A549 (cell line): ENCODE results near the gene HLA-DMA. TPM values are rescaled to one million over a fixed set of nuclear protein-coding genes. Genes with fewer than 3 reads are reported as not detected.

Source experiments
- ATAC-seq, 2 experiments: fragments of 200-7000 bp in 1 of 2; fragments of >200 bp in 1 of 2; cut with Nextera tagmentation in 1 of 2; cut with Tn5 transposase in 1 of 2; 3 replicates each; pipeline versions ENCODE4 v1.8.0 to v1.9.1; 2018 to 2020; ENCODE audit warnings: mild to moderate bottlenecking in 1 of 2, moderate library complexity in 1 of 2
- CTCF ChIA-PET: fragments of 300-600 bp; sonication (Branson Sonifier 250); formaldehyde crosslinking; extraction: SDS; loops from one replicate; lab custom pipeline; 2021; ENCODE audit warnings: antibody characterized with exemption, inconsistent platforms; lab: Yijun Ruan, JAX
- POLR2A ChIA-PET: fragments of 350-600 bp; formaldehyde crosslinking; extraction: SDS; loops from one replicate; lab custom pipeline; 2021; ENCODE audit warnings: antibody characterized with exemption, inconsistent platforms; lab: Yijun Ruan, JAX
- DNase-seq, 2 experiments: peaks; one replicate each; pipeline versions ENCODE4 v3.0.0 to v3.0.0-alpha.2; 2011 to 2016; ENCODE audit warnings: low read depth in 1 of 2, low spot score in 1 of 2
- FAIRE-seq: peaks from 2 replicates; lab custom pipeline; 2011; peaks lifted over from hg19 to GRCh38; lab: Jason Lieb, UNC
- H3K27ac ChIP-seq, 2 experiments: fragments of >200 bp; sonication (Bioruptor Twin); formaldehyde crosslinking; 3 replicates each; pipeline ENCODE4 v1.5.1; 2016 to 2017
- H3K4me1 ChIP-seq: fragments of >200 bp; sonication (Bioruptor Twin); formaldehyde crosslinking; 3 replicates; pipeline ENCODE4 v1.6.1; 2016
- H3K4me2 ChIP-seq: fragments of >200 bp; sonication (Bioruptor Twin); formaldehyde crosslinking; 3 replicates; pipeline ENCODE4 v1.6.1; 2016
- H3K4me3 ChIP-seq: fragments of >200 bp; sonication (Bioruptor Twin); formaldehyde crosslinking; 3 replicates; pipeline ENCODE4 v1.5.1; 2016
- H3K9me3 ChIP-seq: fragments of >200 bp; sonication (Bioruptor Twin); formaldehyde crosslinking; 3 replicates; pipeline ENCODE4 v1.6.1; 2016
- CBX2 ChIP-seq: fragments of 200-600 bp; sonication (generic); IDR thresholded peaks from 2 replicates; pipeline ENCODE4 v1.6.1; 2016; ENCODE audit warnings: low read depth, mild to moderate bottlenecking, borderline replicate concordance
- CHD2 ChIP-seq: fragments of 150-350 bp; IDR thresholded peaks from 2 replicates; pipeline ENCODE4 v1.6.1; 2014; ENCODE audit warnings: low read length; ENCODE audit not compliant: partially characterized antibody
- EP300 ChIP-seq, 2 experiments: fragments of >200 bp; sonication (Bioruptor Twin); formaldehyde crosslinking; IDR thresholded peaks; 2 replicates in 1 of 2; 3 replicates in 1 of 2; pipeline ENCODE4 v1.6.1; 2016 to 2017
- FOSB ChIP-seq: fragments of 250-450 bp; sonication (Bioruptor Pico); IDR thresholded peaks from 2 replicates; pipeline ENCODE4 v1.5.0; 2020; ENCODE audit warnings: mild to moderate bottlenecking, moderate library complexity
- FOSL2 ChIP-seq, 2 experiments: fragments of 450-650 bp in 1 of 2; fragments of >200 bp in 1 of 2; sonication (Bioruptor Twin) in 1 of 2; formaldehyde crosslinking; IDR thresholded peaks; 2 replicates each; pipeline versions ENCODE4 v1.5.0 to v1.6.1; 2016 to 2020; ENCODE audit warnings: mild to moderate bottlenecking in 1 of 2, moderate library complexity in 1 of 2
- HDAC2 ChIP-seq: fragments of 200-600 bp; sonication (generic); IDR thresholded peaks from 2 replicates; pipeline ENCODE4 v1.6.1; 2016
- HEYL ChIP-seq: fragments of 250-450 bp; sonication (Bioruptor Pico); IDR thresholded peaks from 2 replicates; pipeline ENCODE4 v1.8.0; 2021; ENCODE audit warnings: mild to moderate bottlenecking, moderate library complexity
- HOXA7 ChIP-seq: fragments of 250-450 bp; sonication (Bioruptor Pico); IDR thresholded peaks from 2 replicates; pipeline ENCODE4 v1.5.0; 2020; ENCODE audit warnings: mild to moderate bottlenecking, moderate library complexity
- JUN ChIP-seq, 2 experiments: fragments of >200 bp; sonication (Bioruptor Twin); formaldehyde crosslinking; IDR thresholded peaks; 2 replicates in 1 of 2; 3 replicates in 1 of 2; pipeline ENCODE4 v1.6.1; 2016 to 2017
- JUNB ChIP-seq: fragments of >200 bp; sonication (Bioruptor Twin); formaldehyde crosslinking; IDR thresholded peaks from 2 replicates; pipeline ENCODE4 v1.6.1; 2016
- MAFK ChIP-seq: fragments of 450-650 bp; IDR thresholded peaks from 2 replicates; pipeline ENCODE4 v1.6.1; 2014; ENCODE audit not compliant: partially characterized antibody
- MAZ ChIP-seq: fragments of 150-350 bp; IDR thresholded peaks from 2 replicates; pipeline ENCODE4 v1.6.1; 2014; ENCODE audit warnings: antibody characterized with exemption, low read depth, low read length, borderline replicate concordance
- NFE2L2 ChIP-seq: fragments of 150-350 bp; conservative IDR thresholded peaks from 2 replicates; pipeline ENCODE4 v1.6.1; 2014; ENCODE audit warnings: low read length
- PHF8 ChIP-seq: fragments of 200-600 bp; sonication (generic); IDR thresholded peaks from 2 replicates; pipeline ENCODE4 v1.6.1; 2016; ENCODE audit warnings: low read depth, mild to moderate bottlenecking, antibody characterized with exemption, moderate library complexity, borderline replicate concordance
- RARB ChIP-seq: fragments of 250-450 bp; sonication (Bioruptor Pico); IDR thresholded peaks from 2 replicates; pipeline ENCODE4 v1.8.0; 2021; ENCODE audit warnings: mild to moderate bottlenecking, moderate library complexity
- SMC3 ChIP-seq: fragments of >200 bp; sonication (Bioruptor Twin); formaldehyde crosslinking; IDR thresholded peaks from 3 replicates; pipeline ENCODE4 v1.6.1; 2018; ENCODE audit warnings: inconsistent platforms
- TFCP2L1 ChIP-seq: fragments of 250-450 bp; sonication (Bioruptor Pico); IDR thresholded peaks from 2 replicates; pipeline ENCODE4 v1.5.0; 2021; ENCODE audit warnings: mild to moderate bottlenecking
- TP53 ChIP-seq: fragments of 250-450 bp; sonication (Bioruptor Pico); IDR thresholded peaks from 2 replicates; pipeline ENCODE4 v1.5.0; 2021; ENCODE audit warnings: mild to moderate bottlenecking, moderate library complexity
- ZFP36 ChIP-seq: fragments of 450-650 bp; IDR thresholded peaks from 2 replicates; pipeline ENCODE4 v1.6.1; 2014; ENCODE audit warnings: borderline replicate concordance; ENCODE audit not compliant: partially characterized antibody
- ZSCAN20 ChIP-seq: fragments of 250-450 bp; sonication (Bioruptor Pico); IDR thresholded peaks from 2 replicates; pipeline ENCODE4 v1.8.0; 2022; ENCODE audit warnings: mild to moderate bottlenecking, moderate library complexity
- WGBS: methylation state at CpG from one replicate; pipeline ENCODE4 v1.1.6; 2017; ENCODE audit errors: missing lambda C conversion rate; 5-methylcytosine and 5-hydroxymethylcytosine counted together
- polyA plus RNA-seq, 4 experiments: library from polyadenylated mRNA; depleted of rRNA in 3 of 4; stranded (reverse); fragments of >200 nt; fragmentation: RNase III in 1 of 4; extraction: RNeasy Plus Mini Kit Qiagen cat#74134 plus additional on column Dnase treatment in 1 of 4; gene quantifications; 2 replicates in 3 of 4; 3 replicates in 1 of 4; pipeline ENCODE4 v1.2.3, GENCODE V29; 2011 to 2017
- TF ChIP-seq, protein P1 (sequence below): IDR thresholded peaks from 2 replicates; pipeline ENCODE4 v1.6.1; 2012
- TF ChIP-seq, protein P2 (sequence below): fragments of >200 bp; sonication (Bioruptor Twin); formaldehyde crosslinking; IDR thresholded peaks from 3 replicates; pipeline ENCODE4 v1.6.1; 2016
- TF ChIP-seq, protein P3 (sequence below): fragments of 250-450 bp; sonication (Bioruptor Pico); IDR thresholded peaks from 2 replicates; pipeline ENCODE4 v1.5.0; 2020; ENCODE audit warnings: low read depth, mild to moderate bottlenecking, moderate library complexity
- TF ChIP-seq, protein P4 (sequence below): IDR thresholded peaks from 2 replicates; pipeline ENCODE4 v1.6.1; 2012; ENCODE audit warnings: low read depth, borderline replicate concordance
- TF ChIP-seq, protein P5 (sequence below): fragments of >200 bp; sonication (Bioruptor Twin); formaldehyde crosslinking; IDR thresholded peaks from 2 replicates; pipeline ENCODE4 v1.6.1; 2016

The HLA-DMA gene
- polyA plus RNA-seq, 2 of the 4 experiments (the other 2 are of a cell fraction) = 2.5 to 5.6 TPM

DNA sequence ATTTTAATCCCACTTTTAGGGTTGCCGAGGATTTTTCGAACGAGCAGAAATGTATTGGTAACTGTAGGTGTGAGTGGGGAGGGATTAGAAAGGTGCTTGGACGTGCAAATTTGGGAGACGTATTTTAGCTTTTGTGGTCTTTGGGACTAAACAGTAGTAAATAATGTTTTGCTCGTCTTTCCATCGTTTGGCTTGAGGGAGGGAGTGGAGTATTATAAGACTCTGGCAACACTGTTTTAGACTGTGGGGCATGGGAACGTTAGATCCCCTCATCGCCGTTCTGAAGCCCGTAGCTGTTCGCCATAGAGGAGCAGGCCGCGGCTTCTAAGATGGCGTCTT is 18.3 kb upstream of the HLA-DMA start:
- no peak for FAIRE-seq
- ATAC-seq = no peak
- ChIA-PET CTCF (interaction anchor here (0.8 to 4.8 kb wide), 5 partner anchors 9 to 277 kb away, joined by 3 to 52 read pairs (median 5); partner anchors contain the start of gene HLA-DMA), POLR2A (interaction anchor here (0.7 to 5.0 kb wide), 20 partner anchors 8 to 843 kb away, joined by 4 to 127 read pairs (median 8); partner anchors contain the start of genes ATF6B, HLA-DMA, HLA-DMB and PSMB9)
- peak overlapping the region; percentile 95 for H3K4me2 ChIP-seq
- H3K4me1 ChIP-seq = peaks cover 22% of the 10 kb centered on the region
- no peak for DNase-seq
- 2% methylated on average over 14 of the region's 15 CpGs for WGBS
- TF ChIP-seq, protein P1, sequence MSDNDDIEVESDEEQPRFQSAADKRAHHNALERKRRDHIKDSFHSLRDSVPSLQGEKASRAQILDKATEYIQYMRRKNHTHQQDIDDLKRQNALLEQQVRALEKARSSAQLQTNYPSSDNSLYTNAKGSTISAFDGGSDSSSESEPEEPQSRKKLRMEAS = no peak
- TF ChIP-seq TFCP2L1 (CRISPR knock-in tag) (peak; percentile 1; the same call in 1 of the 2 replicates), RARB (CRISPR knock-in tag) (0 out of 2 replicates have a peak, but pooled peaks have one; percentile 17)
- H3K9me3 ChIP-seq = no peaks in the 10 kb centered on the region
- peak overlapping the region; percentile 71 for H3K4me3 ChIP-seq
- peak overlapping the region; percentile 99 to 100 for H3K27ac ChIP-seq

DNA sequence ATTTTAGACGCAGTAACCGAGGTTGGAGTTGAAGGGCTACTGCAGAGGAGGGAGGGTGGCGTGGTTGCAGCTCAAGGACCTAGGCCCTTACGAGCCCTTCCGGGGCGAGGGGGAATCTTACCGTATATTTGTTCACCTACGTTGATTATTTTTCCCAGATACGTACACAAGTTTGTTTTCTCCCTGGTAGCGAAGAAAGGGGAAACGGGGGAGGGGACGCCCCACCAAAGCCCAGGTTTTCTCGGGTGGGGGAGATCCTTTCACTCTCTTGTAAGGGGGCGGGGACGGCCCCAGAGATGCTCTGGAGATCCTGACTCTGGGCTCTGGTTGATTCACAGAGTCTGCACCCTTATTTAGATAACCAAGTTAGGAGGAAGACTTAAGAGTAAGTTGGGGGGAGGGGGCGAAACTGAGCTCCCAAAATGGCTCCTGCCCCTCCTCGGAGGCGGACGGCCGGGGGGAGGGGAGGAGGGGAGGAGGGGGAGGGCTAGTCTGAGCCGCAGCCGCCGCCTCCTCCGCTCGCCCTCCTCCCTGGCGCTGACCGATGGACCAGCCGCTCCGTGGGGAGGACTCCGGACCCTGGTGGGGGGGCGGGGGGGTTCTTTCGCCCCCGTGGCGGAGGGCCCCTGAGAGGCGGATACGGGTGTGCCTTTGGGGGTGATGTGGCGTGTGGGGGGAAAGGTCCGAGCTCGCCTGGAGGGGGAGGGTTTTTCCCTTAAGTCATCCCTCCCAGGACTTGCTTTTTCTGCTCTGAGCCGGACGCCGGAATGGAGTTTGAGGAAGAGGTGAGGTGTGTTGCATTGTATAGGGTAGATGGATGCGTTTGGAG is 17.7 kb upstream of the HLA-DMA start:
- ChIA-PET POLR2A (interaction anchor here (0.6 to 5.0 kb wide), 11 partner anchors 11 to 775 kb away, joined by 4 to 127 read pairs (median 9); partner anchors contain the start of genes PSMB9, RING1, TAP1 and TAP2), CTCF (interaction anchor here (2.2 to 4.8 kb wide), 2 partner anchors 14 to 18 kb away, joined by 7 to 52 read pairs; partner anchors contain the start of gene HLA-DMA)
- 1% methylated on average over 16 of the region's 43 CpGs for WGBS
- Histone ChIP-seq H3K9me3 (no peaks in the 10 kb centered on the region), H3K4me2 (peak overlapping the region; percentile 95), H3K4me1 (peaks cover 22% of the 10 kb centered on the region), H3K4me3 (peak overlapping the region; percentile 71), H3K27ac (peak overlapping the region; percentile 99 to 100)
- DNase-seq (peak; percentile 44 to 87), FAIRE-seq (no peak), ATAC-seq (peak; percentile 10 to 18; a peak in 4 of 6 replicates)
- TF ChIP-seq, protein P2, sequence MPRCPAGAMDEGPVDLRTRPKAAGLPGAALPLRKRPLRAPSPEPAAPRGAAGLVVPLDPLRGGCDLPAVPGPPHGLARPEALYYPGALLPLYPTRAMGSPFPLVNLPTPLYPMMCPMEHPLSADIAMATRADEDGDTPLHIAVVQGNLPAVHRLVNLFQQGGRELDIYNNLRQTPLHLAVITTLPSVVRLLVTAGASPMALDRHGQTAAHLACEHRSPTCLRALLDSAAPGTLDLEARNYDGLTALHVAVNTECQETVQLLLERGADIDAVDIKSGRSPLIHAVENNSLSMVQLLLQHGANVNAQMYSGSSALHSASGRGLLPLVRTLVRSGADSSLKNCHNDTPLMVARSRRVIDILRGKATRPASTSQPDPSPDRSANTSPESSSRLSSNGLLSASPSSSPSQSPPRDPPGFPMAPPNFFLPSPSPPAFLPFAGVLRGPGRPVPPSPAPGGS = 0 out of 3 replicates have a peak, but pooled peaks have one; percentile 6
- TF ChIP-seq ZSCAN20 (CRISPR knock-in tag) = no peak
- TF ChIP-seq CHD2 = peak; percentile 59
- no peak for TF ChIP-seq SMC3
- TF ChIP-seq HOXA7 (CRISPR knock-in tag) = 0 out of 2 replicates have a peak, but pooled peaks have one; percentile 12
- TF ChIP-seq TP53 (CRISPR knock-in tag) = 0 out of 2 replicates have a peak, but pooled peaks have one; percentile 64
- peak; percentile 15; the same call in 1 of the 2 replicates for TF ChIP-seq TFCP2L1 (CRISPR knock-in tag)

DNA sequence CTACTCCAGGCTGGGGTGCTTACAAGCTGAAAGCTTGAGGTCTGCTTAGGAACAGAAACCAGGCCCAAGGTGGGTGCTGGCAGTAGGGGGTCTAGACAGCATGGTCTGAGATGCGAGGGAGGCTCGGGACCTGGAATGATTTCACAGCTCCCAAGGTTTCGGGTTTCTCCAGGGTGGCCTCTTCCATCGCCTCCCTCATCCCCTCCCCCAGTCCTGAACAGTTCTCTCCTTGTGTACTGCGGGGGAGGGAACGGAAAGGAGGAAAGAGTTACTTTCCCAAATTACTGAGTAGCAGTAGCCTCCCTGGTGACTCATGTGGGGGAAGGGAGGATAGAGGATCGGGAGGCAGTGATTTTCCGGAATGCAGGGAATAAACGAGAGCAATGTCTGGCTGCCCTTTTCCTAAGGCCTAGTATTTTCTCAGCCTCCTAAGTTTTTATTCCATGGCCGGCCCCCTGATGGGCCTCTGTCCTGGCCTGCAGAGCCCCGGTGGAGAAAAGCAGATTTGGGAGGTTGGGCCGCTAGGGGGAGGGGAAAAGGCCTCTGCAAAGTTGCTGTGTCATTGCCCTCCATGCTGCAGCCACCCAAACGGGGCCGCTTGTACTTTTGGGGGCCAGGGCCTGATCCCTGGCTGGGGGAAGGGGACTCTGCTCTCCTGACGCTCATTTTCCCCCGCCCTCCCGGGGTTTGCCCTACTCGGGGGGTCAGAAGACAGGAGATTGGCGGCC is 17.0 kb upstream of the HLA-DMA start:
- CTCF ChIA-PET = interaction anchor here (0.7 to 4.8 kb wide), 5 partner anchors 15 to 84 kb away, joined by 3 to 52 read pairs (median 3); no protein-coding TSS in a partner anchor
- peak; percentile 44 to 91 for DNase-seq
- 0% methylated on average over 14 of the region's 19 CpGs for WGBS
- Histone ChIP-seq H3K9me3 (no peaks in the 10 kb centered on the region), H3K4me2 (peak overlapping the region; percentile 95), H3K4me1 (peaks cover 17% of the 10 kb centered on the region), H3K27ac (peak overlapping the region; percentile 99 to 100), H3K4me3 (peak overlapping the region; percentile 71)
- FAIRE-seq = no peak
- POLR2A ChIA-PET = interaction anchor here (0.6 to 5.0 kb wide), 6 partner anchors 12 to 275 kb away, joined by 3 to 127 read pairs (median 6); partner anchors contain the start of gene TAP2
- ATAC-seq = peak; percentile 8 to 10
- no peak for TF ChIP-seq ZFP36
- TF ChIP-seq HEYL (CRISPR knock-in tag) = 0 out of 2 replicates have a peak, but pooled peaks have one; percentile 50
- TF ChIP-seq TP53 (CRISPR knock-in tag) = no peak
- 0 out of 2 replicates have a peak, but pooled peaks have one; percentile 20 for TF ChIP-seq JUNB
- TF ChIP-seq FOSB (CRISPR knock-in tag) = peak; percentile 5; the same call in 1 of the 2 replicates
- peak; percentile 96 for TF ChIP-seq MAFK
- peak in 1 of 2 experiments; percentile 49; a peak in 2 of 5 replicates for TF ChIP-seq EP300 (IDR thresholded peaks at IDR 0.05)
- TF ChIP-seq HDAC2 = no peak
- peak; percentile 32; the same call in 1 of the 2 replicates for TF ChIP-seq PHF8
- peak; percentile 55 to 79; a peak in 4 of 5 replicates for TF ChIP-seq JUN (IDR thresholded peaks at IDR 0.05)
- TF ChIP-seq ZSCAN20 (CRISPR knock-in tag) = no peak
- TF ChIP-seq, protein P3, sequence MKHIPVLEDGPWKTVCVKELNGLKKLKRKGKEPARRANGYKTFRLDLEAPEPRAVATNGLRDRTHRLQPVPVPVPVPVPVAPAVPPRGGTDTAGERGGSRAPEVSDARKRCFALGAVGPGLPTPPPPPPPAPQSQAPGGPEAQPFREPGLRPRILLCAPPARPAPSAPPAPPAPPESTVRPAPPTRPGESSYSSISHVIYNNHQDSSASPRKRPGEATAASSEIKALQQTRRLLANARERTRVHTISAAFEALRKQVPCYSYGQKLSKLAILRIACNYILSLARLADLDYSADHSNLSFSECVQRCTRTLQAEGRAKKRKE (CRISPR knock-in tag) = peak; percentile 70; the same call in 1 of the 2 replicates
- TF ChIP-seq CBX2 = no peak
- TF ChIP-seq NFE2L2 = peak; percentile 87
- TF ChIP-seq MAZ = no peak
- TF ChIP-seq HOXA7 (CRISPR knock-in tag) = peak; percentile 85; the same call in 1 of the 2 replicates
- TF ChIP-seq, protein P1 = peak; percentile 49
- TF ChIP-seq FOSL2 (IDR thresholded peaks at IDR 0.05) = 0 out of 2 replicates have a peak, but pooled peaks have one; percentile 22
- peak; percentile 87 for TF ChIP-seq FOSL2 (CRISPR knock-in tag; IDR thresholded peaks at IDR 0.05)
- TF ChIP-seq, protein P4, sequence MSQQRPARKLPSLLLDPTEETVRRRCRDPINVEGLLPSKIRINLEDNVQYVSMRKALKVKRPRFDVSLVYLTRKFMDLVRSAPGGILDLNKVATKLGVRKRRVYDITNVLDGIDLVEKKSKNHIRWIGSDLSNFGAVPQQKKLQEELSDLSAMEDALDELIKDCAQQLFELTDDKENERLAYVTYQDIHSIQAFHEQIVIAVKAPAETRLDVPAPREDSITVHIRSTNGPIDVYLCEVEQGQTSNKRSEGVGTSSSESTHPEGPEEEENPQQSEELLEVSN = peak; percentile 36; the same call in 1 of the 2 replicates
- TF ChIP-seq, protein P5, sequence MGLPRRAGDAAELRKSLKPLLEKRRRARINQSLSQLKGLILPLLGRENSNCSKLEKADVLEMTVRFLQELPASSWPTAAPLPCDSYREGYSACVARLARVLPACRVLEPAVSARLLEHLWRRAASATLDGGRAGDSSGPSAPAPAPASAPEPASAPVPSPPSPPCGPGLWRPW = no peak
